Lower leg skin (tissue), 4 donors: Measurements from ENCODE around the gene HHEX. TPM values are rescaled to one million over a fixed set of nuclear protein-coding genes. Genes with fewer than 3 reads are reported as not detected.
A peak's percentile ranks its signal among the peaks of the same experiment; 100 is the strongest.

ENCODE experiments used
- DNase-seq, 2 donors: peaks; one replicate each; pipeline ENCODE4 v3.0.0-alpha.2; 2019; ENCODE audit warnings: low spot score in 2 of 2
- H3K4me3 ChIP-seq: fragments of 200-600 bp; sonication (generic); 2 replicates; pipeline ENCODE4 v1.5.1; 2017; ENCODE audit warnings: mild to moderate bottlenecking, low read depth; ENCODE audit not compliant: poor library complexity, severe bottlenecking
- CTCF ChIP-seq, 3 donors: fragments of 450-650 bp; IDR thresholded peaks; one replicate each; pipeline ENCODE4 v1.5.1; 2016; ENCODE audit warnings: antibody characterized with exemption in 3 of 3, mild to moderate bottlenecking in 3 of 3, moderate library complexity in 2 of 3
- POLR2A ChIP-seq, 2 donors: fragments of 450-650 bp; IDR thresholded peaks; one replicate each; pipeline ENCODE4 v1.6.1; 2016 to 2017; ENCODE audit warnings: antibody characterized with exemption in 2 of 2, mild to moderate bottlenecking in 1 of 2, moderate library complexity in 1 of 2
- WGBS, 2 donors: methylation state at CpG; one replicate each; pipeline ENCODE4 v1.1.5; 2018; 5-methylcytosine and 5-hydroxymethylcytosine counted together
- intact Hi-C: fragments of 100-400 bp; cut with DNase I; formaldehyde crosslinking; loops from one replicate; pipeline ENCODE4 v1.15.0; 2023; ENCODE audit warnings: low total_unique reads
- total RNA-seq, 4 donors: library from RNA; depleted of rRNA; stranded (reverse); fragments of >200 nt; gene quantifications; one replicate each; pipeline ENCODE4 v1.1.0, GENCODE V29; 2016

HHEX gene
- total RNA-seq, 4 donors from 2014 or later: 1.0 to 3.8 (median 2.7) TPM

GRCh38 chr10:92690915-92691590 is 1.3 kb downstream of the HHEX start:
- 39 to 54% methylated on average over 30 of the region's 30 CpGs for WGBS, 2 donors

GRCh38 chr10:92691591-92692079 is 1.9 kb downstream of the HHEX start:
- DNase-seq: peak; percentile 44 to 90
- peak overlapping the region; percentile 6 for H3K4me3 ChIP-seq
- 39 to 44% methylated on average over 29 to 35 of the region's 35 CpGs for WGBS, 2 donors
- intact Hi-C loops: no loop called here
- TF ChIP-seq CTCF (IDR thresholded peaks at IDR 0.05) (no peak), POLR2A (IDR thresholded peaks at IDR 0.05) (no peak)

More at GRCh38 chr10:92690915-92691590, 1.3 kb downstream of the HHEX start:
- peak overlapping the region; percentile 6 for H3K4me3 ChIP-seq
- TF ChIP-seq POLR2A (IDR thresholded peaks at IDR 0.05) (no peak), CTCF (IDR thresholded peaks at IDR 0.05) (no peak)
- intact Hi-C loops: no loop called here
- DNase-seq: peak in 1 of 2 donors; percentile 85

- H3K4me3 ChIP-seq: peak overlapping the region; percentile 6
- intact Hi-C loops: no loop called here
- no peak for TF ChIP-seq CTCF (IDR thresholded peaks at IDR 0.05)
- no peak for TF ChIP-seq POLR2A (IDR thresholded peaks at IDR 0.05)
- DNase-seq: no peak
- WGBS, 2 donors: 24 to 39% methylated on average over 33 to 34 of the region's 34 CpGs
Measured at GRCh38 chr10:92692080-92692671, 2.4 kb downstream of the HHEX start.

- intact Hi-C loops: no loop called here
- no peak for DNase-seq
- WGBS, 2 donors: 34 to 41% methylated on average over 7 of the region's 7 CpGs
- no peak overlapping the region for H3K4me3 ChIP-seq
- TF ChIP-seq CTCF (IDR thresholded peaks at IDR 0.05): no peak
- TF ChIP-seq POLR2A (IDR thresholded peaks at IDR 0.05): no peak
Measured at GRCh38 chr10:92692697-92693533, 3.2 kb downstream of the HHEX start.

GRCh38 chr10:92693534-92693893 is 3.8 kb downstream of the HHEX start:
- intact Hi-C loops: no loop called here
- WGBS, 2 donors: 61 to 69% methylated on average over 1 of the region's 1 CpG
- no peak overlapping the region for H3K4me3 ChIP-seq
- no peak for DNase-seq
- no peak for TF ChIP-seq POLR2A (IDR thresholded peaks at IDR 0.05)
- TF ChIP-seq CTCF (IDR thresholded peaks at IDR 0.05): no peak
